Astrocyte (in vitro differentiated cells and primary cell): Measurements from ENCODE around the gene METTL18.

Experiments used
- CTCF ChIP-seq: IDR thresholded peaks from 2 replicates; pipeline ENCODE4 v1.5.1; 2011; ENCODE audit warnings: low read depth, mild to moderate bottlenecking, inconsistent platforms, low read length, moderate library complexity; ENCODE audit not compliant: insufficient read depth
- EZH2 ChIP-seq: IDR thresholded peaks from 2 replicates; pipeline ENCODE4 v1.6.1; 2012; ENCODE audit warnings: mild to moderate bottlenecking, low read length, inconsistent platforms; ENCODE audit not compliant: insufficient read depth

DNA sequence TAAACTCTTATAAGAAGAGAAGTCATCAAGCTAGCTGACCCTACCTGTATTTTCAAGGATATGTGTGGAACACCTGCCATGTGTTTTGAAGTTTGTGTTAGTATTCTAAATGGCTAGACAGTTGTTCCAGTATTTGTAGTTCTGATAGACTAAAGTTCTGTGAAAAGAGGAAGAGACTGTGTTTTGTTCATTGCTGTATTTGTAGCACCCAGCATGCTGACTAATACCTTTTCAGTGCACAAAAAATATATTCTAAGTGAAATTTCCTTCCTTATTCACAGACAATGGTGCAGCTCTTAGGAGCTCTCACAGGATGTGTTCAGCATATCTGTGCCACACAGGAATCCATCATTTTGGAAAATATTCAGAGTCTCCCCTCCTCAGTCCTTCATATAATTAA, 8.2 kb upstream of the METTL18 start:
- no peak for TF ChIP-seq CTCF
- TF ChIP-seq EZH2 = no peak
